ENCODE data around the gene RAB10.
"Not testable (repeated sequence)": the region's sequence is repeated elsewhere in the genome, so short reads cannot be mapped to it uniquely, and the experiment has no call there.

RAB10 gene

GRCh38 chr2:26064846-26065245, 31.0 kb downstream of the RAB10 start:
- no peak for DNase-seq

- no peak for DNase-seq
These were observed 33.5 kb downstream of the RAB10 start for GRCh38 chr2:26067186-26067974.

- DNase-seq = no peak
These were observed 34.2 kb downstream of the RAB10 start for GRCh38 chr2:26067980-26068507.

GRCh38 chr2:26068602-26069298, 34.9 kb downstream of the RAB10 start:
- DNase-seq = no peak

GRCh38 chr2:26070730-26071129, 36.8 kb downstream of the RAB10 start:
- DNase-seq = no peak

- DNase-seq = no peak
These were observed 39.3 kb downstream of the RAB10 start for GRCh38 chr2:26072925-26073768.

GRCh38 chr2:26073830-26074229, 39.9 kb downstream of the RAB10 start:
- no peak for DNase-seq

- no peak for DNase-seq
These were observed 40.8 kb downstream of the RAB10 start for GRCh38 chr2:26074676-26075075.

- no peak for DNase-seq
These were observed 41.3 kb downstream of the RAB10 start for GRCh38 chr2:26075173-26075572.

- no peak for DNase-seq
These were observed 42.2 kb downstream of the RAB10 start for GRCh38 chr2:26076001-26076587.

GRCh38 chr2:26077291-26077690, 43.4 kb downstream of the RAB10 start:
- DNase-seq = no peak

- no peak for DNase-seq
These were observed 45.1 kb downstream of the RAB10 start for GRCh38 chr2:26078939-26079338.

- no peak for DNase-seq
These were observed 46.5 kb downstream of the RAB10 start for GRCh38 chr2:26080356-26080755.

- DNase-seq = not testable (repeated sequence)
These were observed 47.0 kb downstream of the RAB10 start for GRCh38 chr2:26080925-26081324.

- DNase-seq = no peak
These were observed 47.7 kb downstream of the RAB10 start for GRCh38 chr2:26081556-26081955.

GRCh38 chr2:26086155-26086637, 52.3 kb downstream of the RAB10 start:
- DNase-seq = no peak

GRCh38 chr2:26086779-26087178, 52.9 kb downstream of the RAB10 start:
- no peak for DNase-seq

GRCh38 chr2:26088038-26088643, 54.3 kb downstream of the RAB10 start:
- DNase-seq = no peak

GRCh38 chr2:26088931-26089330, 55.0 kb downstream of the RAB10 start:
- not testable (repeated sequence) for DNase-seq

GRCh38 chr2:26089337-26089736, 55.5 kb downstream of the RAB10 start:
- no peak for DNase-seq

GRCh38 chr2:26095758-26096157, 61.9 kb downstream of the RAB10 start:
- DNase-seq = no peak

- no peak for DNase-seq
These were observed 66.0 kb downstream of the RAB10 start for GRCh38 chr2:26099933-26100332.

All from DMS79 treated with DMSO at 0.1 percent for 48 hours (cell line).